Testis (tissue), 2 donors: ENCODE data around the gene FFAR4.

Source experiments
- CTCF ChIP-seq, 3 experiments: fragments of 450-650 bp in 2 of 3; fragments of 200-600 bp in 1 of 3; sonication (generic) in 1 of 3; IDR thresholded peaks; one replicate each; pipeline ENCODE4 v1.5.1; 2016 to 2019; ENCODE audit warnings: antibody characterized with exemption in 3 of 3, mild to moderate bottlenecking in 2 of 3, moderate library complexity in 1 of 3
- POLR2A ChIP-seq: fragments of 450-650 bp; IDR thresholded peaks from one replicate; pipeline ENCODE4 v1.6.1; 2017; ENCODE audit warnings: antibody characterized with exemption, mild to moderate bottlenecking, moderate library complexity

- TF ChIP-seq CTCF (IDR thresholded peaks at IDR 0.05) = no peak
- no peak for TF ChIP-seq POLR2A
Measured at GRCh38 chr10:93570383-93570782, 3.9 kb downstream of the FFAR4 start.
